ENCODE data around the gene CANT1.

CANT1 gene

GRCh38 chr17:79008666-79009387, 737 bp downstream of the CANT1 start:
- no peak for DNase-seq (ENCODE audit: low read depth)

- DNase-seq (ENCODE audit: low read depth), result no peak
These were observed 1.8 kb downstream of the CANT1 start for GRCh38 chr17:79007504-79008381.

GRCh38 chr17:79006794-79007503, 2.6 kb downstream of the CANT1 start:
- DNase-seq (ENCODE audit: low read depth), result no peak

GRCh38 chr17:79006046-79006445, 3.5 kb downstream of the CANT1 start:
- DNase-seq (ENCODE audit: low read depth), result no peak

- no peak for DNase-seq (ENCODE audit: low read depth)
These were observed 4.3 kb downstream of the CANT1 start for GRCh38 chr17:79005063-79005861.

- DNase-seq (ENCODE audit: low read depth), result no peak
These were observed 5.7 kb downstream of the CANT1 start for GRCh38 chr17:79003661-79004411.

- no peak for DNase-seq (ENCODE audit: low read depth)
These were observed 6.6 kb downstream of the CANT1 start for GRCh38 chr17:79002796-79003593.

GRCh38 chr17:79002291-79002690, 7.3 kb downstream of the CANT1 start:
- DNase-seq (ENCODE audit: low read depth), result no peak

- DNase-seq (ENCODE audit: low read depth), result no peak
These were observed 8.2 kb downstream of the CANT1 start for GRCh38 chr17:79001190-79002020.

GRCh38 chr17:79000396-79001189, 9.0 kb downstream of the CANT1 start:
- no peak for DNase-seq (ENCODE audit: low read depth)

- no peak for DNase-seq (ENCODE audit: low read depth)
These were observed 9.6 kb downstream of the CANT1 start for GRCh38 chr17:78999947-79000395.

- no peak for DNase-seq (ENCODE audit: low read depth)
These were observed 10.4 kb downstream of the CANT1 start for GRCh38 chr17:78999056-78999768.

- DNase-seq (ENCODE audit: low read depth), result no peak
These were observed 11.1 kb downstream of the CANT1 start for GRCh38 chr17:78998311-78999055.

- no peak for DNase-seq (ENCODE audit: low read depth)
These were observed 11.7 kb downstream of the CANT1 start for GRCh38 chr17:78997881-78998280.

GRCh38 chr17:78997231-78997741, 12.3 kb downstream of the CANT1 start:
- DNase-seq (ENCODE audit: low read depth), result no peak

- no peak for DNase-seq (ENCODE audit: low read depth)
These were observed 12.8 kb downstream of the CANT1 start for GRCh38 chr17:78996781-78997201.

Measured in HS-5 (cell line).